GM21423 (cell line): ENCODE measurements around the gene ZNF765.
"Not testable (repeated sequence)": the region's sequence is repeated elsewhere in the genome, so short reads cannot be mapped to it uniquely, and the experiment has no call there.

Experiments
- ATAC-seq: cut with Tn5 transposase; IDR thresholded peaks from one replicate; pipeline ENCODE4 v1.9.1; 2021; ENCODE audit warnings: mild to moderate bottlenecking, moderate library complexity; ENCODE audit not compliant: unreplicated experiment

Gene ZNF765

GRCh38 chr19:53420520-53421315, 25.8 kb downstream of the ZNF765 start:
- ATAC-seq = not testable (repeated sequence)

GRCh38 chr19:53422551-53422950, 27.6 kb downstream of the ZNF765 start:
- no peak for ATAC-seq

GRCh38 chr19:53423074-53423473, 28.1 kb downstream of the ZNF765 start:
- ATAC-seq = not testable (repeated sequence)

- ATAC-seq = not testable (repeated sequence)
Measured at GRCh38 chr19:53423680-53424079, 28.7 kb downstream of the ZNF765 start.

GRCh38 chr19:53424968-53425597, 30.1 kb downstream of the ZNF765 start:
- ATAC-seq = no peak

GRCh38 chr19:53431399-53432087, 36.6 kb downstream of the ZNF765 start, which contains the start of gene ZNF761:
TSS of gene ZNF761 (plus strand) at chr19:53431984. CDS start at chr19:53447269, 15,285 bp downstream.
- ATAC-seq = peak; percentile 97

GRCh38 chr19:53432088-53432661, 37.2 kb downstream of the ZNF765 start:
- ATAC-seq = peak; percentile 14

GRCh38 chr19:53443809-53444208, 48.9 kb downstream of the ZNF765 start:
- ATAC-seq = not testable (repeated sequence)

GRCh38 chr19:53447196-53447595, 52.2 kb downstream of the ZNF765 start:
- not testable (repeated sequence) for ATAC-seq

- no peak for ATAC-seq
Measured at GRCh38 chr19:53455828-53456227, 60.9 kb downstream of the ZNF765 start.

GRCh38 chr19:53460131-53460721, 65.3 kb downstream of the ZNF765 start:
- ATAC-seq = not testable (repeated sequence)

GRCh38 chr19:53461866-53462265, 66.9 kb downstream of the ZNF765 start:
- ATAC-seq = no peak

- no peak for ATAC-seq
Measured at GRCh38 chr19:53462861-53463260, 67.9 kb downstream of the ZNF765 start.

GRCh38 chr19:53463263-53463662, 68.3 kb downstream of the ZNF765 start:
- no peak for ATAC-seq

- peak; percentile 30 for ATAC-seq
Measured at GRCh38 chr19:53466726-53467484, 72.0 kb downstream of the ZNF765 start.

GRCh38 chr19:53467485-53468262, 72.7 kb downstream of the ZNF765 start, which contains the start of gene ZNF813:
TSS of gene ZNF813 (plus strand) at chr19:53467733. CDS start at chr19:53483823, 16,090 bp downstream.
- peak; percentile 90 for ATAC-seq

- not testable (repeated sequence) for ATAC-seq
Measured at GRCh38 chr19:53468628-53469027, 73.7 kb downstream of the ZNF765 start.

GRCh38 chr19:53471916-53472315, 77.0 kb downstream of the ZNF765 start:
- no peak for ATAC-seq

GRCh38 chr19:53474832-53475231, 79.9 kb downstream of the ZNF765 start:
- ATAC-seq = not testable (repeated sequence)
